Sciatic nerve (tissue), 2 donors: ENCODE results near the gene CXorf49B. TPM values are rescaled to one million over a fixed set of nuclear protein-coding genes. Genes with fewer than 3 reads are reported as not detected.
A peak's percentile ranks its signal among the peaks of the same experiment; 100 is the strongest.

Experiments
- ATAC-seq: fragments of 200-7000 bp; cut with Tn5 transposase; one replicate; pipeline ENCODE4 v1.9.1; 2020; ENCODE audit warnings: mild to moderate bottlenecking, moderate library complexity
- DNase-seq: peaks from one replicate; pipeline ENCODE4 v3.0.0-alpha.2; 2020; ENCODE audit warnings: low spot score
- intact Hi-C: fragments of 100-400 bp; cut with DNase I; formaldehyde crosslinking; loops from one replicate; pipeline ENCODE4 v1.14.2; 2022
- total RNA-seq: library from RNA; stranded (reverse); fragmentation: NEBNext Ultra II Directional; extraction: Animal tissue kit (Norgen Biotek cat#: 25700); gene quantifications from one replicate; pipeline ENCODE4 v1.2.1, GENCODE V29; 2021
- donor health status: DM: no; HTN: no; CAD: no.
- donor health status: DM: no; HTN: no; CAD: no.

CXorf49B gene
- total RNA-seq, 1 donor from 2014 or later = not detected

DNA sequence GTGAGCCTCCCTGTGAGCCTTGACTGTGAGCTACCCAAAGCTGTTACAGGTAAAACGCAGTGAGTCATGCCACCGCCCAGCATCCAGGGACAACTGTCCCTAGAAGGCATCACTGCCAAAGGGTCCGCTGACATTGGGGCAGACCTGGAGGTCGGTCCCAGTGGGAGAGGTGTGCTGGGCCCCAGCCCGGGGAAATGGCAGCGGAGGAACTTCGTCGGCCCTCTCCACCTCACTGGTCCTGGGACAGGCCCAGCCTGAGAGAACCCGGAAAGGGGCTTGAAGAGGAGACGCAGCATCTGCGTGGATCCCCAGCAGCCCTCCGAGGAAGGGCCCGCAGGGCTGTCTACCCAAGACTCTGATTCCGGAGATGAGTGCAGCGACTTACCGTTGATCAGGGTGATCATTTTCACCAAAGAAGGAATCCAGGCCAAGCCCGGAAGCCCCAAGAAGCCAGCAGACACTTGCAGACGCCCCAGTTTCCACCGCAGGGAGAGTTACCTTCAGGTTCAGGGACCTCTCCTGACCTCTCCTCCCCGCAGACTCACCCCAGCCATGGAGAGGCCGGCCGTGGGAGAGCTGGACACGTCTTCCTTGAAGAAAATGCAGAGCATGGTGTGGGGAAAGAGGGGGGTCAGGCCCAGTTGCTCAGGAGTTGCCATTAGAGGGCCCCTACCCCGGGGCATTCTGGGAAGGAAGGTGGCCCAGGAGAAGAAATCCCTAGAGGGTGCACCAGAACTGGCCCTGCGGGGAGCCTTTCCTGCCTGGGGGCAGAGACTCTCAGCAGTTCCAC is 51.2 kb downstream of the CXorf49B start:
- DNase-seq = no peak
- no peak for ATAC-seq
- intact Hi-C loops = no loop called here

DNA sequence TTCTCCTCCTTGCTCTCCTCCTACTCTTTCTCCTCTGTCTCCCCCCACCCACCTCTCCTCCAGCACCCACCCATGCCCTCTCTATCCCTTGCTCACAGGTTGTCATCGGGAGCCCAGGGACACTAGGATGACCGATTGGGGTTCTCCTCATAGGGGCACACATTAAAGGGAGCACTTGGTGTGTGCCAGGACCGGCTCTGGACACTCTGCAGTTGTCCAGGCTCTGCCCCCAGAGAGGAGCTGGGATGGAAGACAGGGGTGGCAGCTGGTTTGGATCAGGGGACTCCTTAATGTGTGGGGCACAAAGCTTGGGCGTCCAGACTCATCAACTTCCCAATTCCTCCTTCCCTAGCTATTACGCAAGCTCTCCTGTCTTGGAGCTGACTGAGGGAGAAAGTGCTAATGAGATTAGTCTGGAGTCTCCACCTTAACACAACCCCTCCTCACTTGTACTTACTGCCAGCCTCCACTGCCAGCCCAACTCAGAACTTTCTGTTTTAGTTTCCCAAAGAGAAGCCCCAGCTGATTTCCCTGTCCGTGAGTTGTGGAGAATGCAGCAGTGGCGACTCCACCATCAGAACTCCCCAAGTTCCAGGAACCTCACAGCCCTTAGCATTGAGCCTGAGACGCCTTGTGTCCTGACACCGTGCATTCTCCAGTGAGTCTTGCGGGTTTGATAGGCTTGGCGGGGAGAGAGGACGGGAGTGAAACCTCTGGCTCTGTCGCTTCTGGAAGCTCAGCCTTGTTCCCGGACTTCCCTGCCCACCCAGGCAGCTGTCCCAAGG is 52.2 kb downstream of the CXorf49B start:
- peak; percentile 62 for ATAC-seq
- DNase-seq = no peak
- intact Hi-C loops = no loop called here

DNA sequence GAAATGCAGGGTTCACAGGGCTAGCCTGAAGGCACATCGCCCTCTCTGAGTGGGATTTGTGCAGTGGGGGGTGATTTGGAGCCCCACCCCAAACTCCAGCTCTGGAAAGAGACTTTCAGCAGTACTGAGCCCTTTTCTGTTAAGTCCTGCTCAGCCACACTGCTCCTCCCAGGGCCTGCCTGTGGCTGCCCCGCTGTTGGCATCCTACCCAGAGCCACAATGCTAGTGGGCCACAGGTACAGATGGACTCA is 52.7 kb downstream of the CXorf49B start:
- intact Hi-C loops = no loop called here
- DNase-seq (no peak), ATAC-seq (no peak)

Other genes starting within 250 kb of the CXorf49B start
- gene OGT, start 230.2 kb upstream of the CXorf49B start, total RNA-seq = 218 TPM
- gene GCNA, start 184.9 kb upstream of the CXorf49B start, total RNA-seq = 3.6 TPM
- 0.31 TPM for gene CXCR3, start 144.8 kb upstream of the CXorf49B start, total RNA-seq
- not detected for gene CXorf49, start 45.1 kb upstream of the CXorf49B start, total RNA-seq
- gene NHSL2, start 147.5 kb downstream of the CXorf49B start, total RNA-seq = 38.0 TPM